ENCODE data around the gene PLAA. TPM values are rescaled to one million over a fixed set of nuclear protein-coding genes. Genes with fewer than 3 reads are reported as not detected.
A peak's percentile ranks its signal among the peaks of the same experiment; 100 is the strongest.

Gene PLAA
- total RNA-seq, 1 donor: 35.2 TPM

DNA sequence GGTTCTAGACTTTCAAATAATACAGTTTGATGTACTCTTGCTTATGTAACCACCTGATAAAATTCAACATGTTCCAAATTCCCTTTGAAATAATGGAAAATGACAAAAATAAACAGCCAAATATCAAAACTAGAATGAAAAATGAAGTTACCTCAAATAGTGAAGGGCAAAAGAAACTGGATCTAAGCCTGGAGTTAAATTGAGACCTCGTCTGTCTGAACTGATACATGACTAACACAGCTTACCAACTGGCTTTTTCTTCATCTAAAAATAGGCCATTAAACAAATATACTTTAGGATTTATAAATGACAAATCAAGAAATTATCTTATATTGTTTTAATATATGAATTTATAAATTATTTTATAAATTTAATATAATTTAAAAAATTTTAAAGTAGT lies 42.4 kb downstream of the PLAA start:
- H3K4me3 ChIP-seq (ENCODE audit: low read depth, low read length): no peak overlapping the region
- TF ChIP-seq, protein P1, sequence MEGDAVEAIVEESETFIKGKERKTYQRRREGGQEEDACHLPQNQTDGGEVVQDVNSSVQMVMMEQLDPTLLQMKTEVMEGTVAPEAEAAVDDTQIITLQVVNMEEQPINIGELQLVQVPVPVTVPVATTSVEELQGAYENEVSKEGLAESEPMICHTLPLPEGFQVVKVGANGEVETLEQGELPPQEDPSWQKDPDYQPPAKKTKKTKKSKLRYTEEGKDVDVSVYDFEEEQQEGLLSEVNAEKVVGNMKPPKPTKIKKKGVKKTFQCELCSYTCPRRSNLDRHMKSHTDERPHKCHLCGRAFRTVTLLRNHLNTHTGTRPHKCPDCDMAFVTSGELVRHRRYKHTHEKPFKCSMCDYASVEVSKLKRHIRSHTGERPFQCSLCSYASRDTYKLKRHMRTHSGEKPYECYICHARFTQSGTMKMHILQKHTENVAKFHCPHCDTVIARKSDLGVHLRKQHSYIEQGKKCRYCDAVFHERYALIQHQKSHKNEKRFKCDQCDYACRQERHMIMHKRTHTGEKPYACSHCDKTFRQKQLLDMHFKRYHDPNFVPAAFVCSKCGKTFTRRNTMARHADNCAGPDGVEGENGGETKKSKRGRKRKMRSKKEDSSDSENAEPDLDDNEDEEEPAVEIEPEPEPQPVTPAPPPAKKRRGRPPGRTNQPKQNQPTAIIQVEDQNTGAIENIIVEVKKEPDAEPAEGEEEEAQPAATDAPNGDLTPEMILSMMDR (IDR thresholded peaks at IDR 0.05; ENCODE audit: insufficient read depth, low read length): no peak

DNA sequence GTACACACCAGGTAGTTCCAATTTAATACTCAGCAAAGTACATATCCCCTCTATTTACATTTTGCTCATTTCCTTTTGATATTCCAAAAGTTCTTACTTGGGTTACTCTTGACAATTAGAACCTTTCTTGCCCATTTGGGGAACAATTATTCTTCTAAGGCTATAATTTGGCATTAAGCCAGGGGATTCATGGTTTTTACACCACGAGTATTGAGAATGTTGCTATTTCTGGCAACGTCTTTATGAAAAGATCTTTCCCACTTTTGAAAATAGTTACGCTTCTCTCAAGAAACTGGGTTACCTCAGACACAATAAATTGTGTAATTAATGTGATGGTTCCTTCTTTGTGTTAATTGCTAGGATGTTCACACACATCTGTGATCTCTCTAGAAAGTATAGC lies 43.0 kb downstream of the PLAA start:
- no peak for DNase-seq (ENCODE audit: low read depth)
- H3K4me3 ChIP-seq (ENCODE audit: low read depth, low read length): no peak overlapping the region
- TF ChIP-seq, protein P1 (IDR thresholded peaks at IDR 0.05; ENCODE audit: insufficient read depth, low read length): no peak

More for the DNA sequence above, 42.4 kb downstream of the PLAA start:
- DNase-seq (ENCODE audit: low read depth): no peak

DNA sequence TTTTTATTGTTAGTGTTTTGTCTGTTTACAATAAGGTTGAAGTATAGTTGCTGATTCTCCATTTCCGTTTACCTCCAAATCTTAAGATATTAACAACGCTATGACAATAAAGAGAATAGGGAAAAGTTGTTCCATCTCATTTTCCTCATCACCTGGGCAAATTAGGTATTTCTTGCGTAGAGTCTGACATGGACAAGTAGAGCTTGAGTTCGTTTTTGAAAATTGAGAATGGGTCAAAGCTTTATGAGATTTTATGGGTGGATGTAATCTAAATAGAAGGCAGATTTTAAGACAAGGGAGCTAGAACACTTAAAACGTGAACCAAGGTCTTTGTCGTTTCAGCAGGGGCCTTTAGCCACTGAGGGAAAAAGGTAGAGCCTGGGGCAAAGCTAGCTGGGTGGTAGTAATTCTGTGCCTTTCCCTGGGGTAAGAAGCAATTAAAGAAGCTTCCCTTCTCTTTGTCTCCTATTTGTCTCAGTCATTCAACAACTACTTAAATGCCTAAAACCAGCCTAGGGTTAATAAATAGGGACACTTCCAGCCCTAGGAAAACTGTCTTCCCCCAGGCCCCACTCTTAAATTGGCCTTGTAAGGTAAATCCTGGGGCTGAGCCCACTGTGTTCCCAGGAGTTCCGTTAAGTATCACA lies 53.9 kb downstream of the PLAA start:
- DNase-seq (ENCODE audit: low read depth): no peak
- H3K4me3 ChIP-seq (ENCODE audit: low read depth, low read length): peak overlapping the region; percentile 97
- TF ChIP-seq, protein P1 (IDR thresholded peaks at IDR 0.05; ENCODE audit: insufficient read depth, low read length): no peak

DNA sequence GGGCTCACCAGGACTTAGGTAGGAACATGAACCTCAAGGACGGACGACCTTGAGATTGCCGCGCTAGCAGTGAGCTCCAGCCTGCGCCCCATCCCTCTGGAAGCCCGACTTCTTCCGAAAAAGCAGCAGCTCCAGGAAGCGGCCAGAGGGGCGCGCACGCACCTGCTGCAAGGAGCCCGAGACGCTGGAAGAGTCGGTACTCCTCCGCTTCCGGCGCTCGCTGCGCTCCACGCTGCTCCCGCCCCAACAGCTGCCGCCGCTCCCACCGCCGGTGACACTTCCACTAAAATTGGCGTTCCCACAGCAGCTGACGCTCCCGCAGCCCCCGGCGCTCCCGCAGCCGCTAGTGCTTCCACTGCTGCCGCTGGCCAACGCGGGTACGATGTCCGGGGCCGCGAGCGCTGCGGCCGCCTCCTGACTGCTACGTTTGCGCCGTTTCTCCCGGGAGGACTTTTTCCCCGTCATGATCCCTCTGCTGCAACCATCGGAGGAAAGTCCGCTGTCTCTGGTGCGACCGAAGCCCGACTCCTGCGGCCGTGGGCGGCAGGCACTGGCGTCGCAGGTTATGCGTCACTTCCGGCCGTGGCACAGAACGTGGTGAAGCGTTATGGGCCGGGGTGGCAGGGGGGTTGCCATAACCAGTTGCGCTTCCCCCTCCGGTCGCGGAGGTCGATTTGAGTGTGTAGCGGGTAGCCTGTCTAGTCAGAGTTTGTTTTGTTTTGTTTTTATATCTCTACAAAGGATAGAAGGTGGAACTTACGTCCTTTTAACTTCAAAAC lies 54.6 kb downstream of the PLAA start, which contains the start of gene CAAP1:
CAAP1 (minus strand) TSS at position 552 of the 779 bp plus-strand sequence; CDS start at position 465, 87 bp downstream.
- peak within 1 kb of the TSS; percentile 97 for H3K4me3 ChIP-seq (ENCODE audit: low read depth, low read length)
- TF ChIP-seq, protein P1 (IDR thresholded peaks at IDR 0.05; ENCODE audit: insufficient read depth, low read length): peak; percentile 52
- DNase-seq (ENCODE audit: low read depth): peak; percentile 88

GRCh38 chr9:26891726-26892125 lies 55.3 kb downstream of the PLAA start:
- H3K4me3 ChIP-seq (ENCODE audit: low read depth, low read length): peak overlapping the region; percentile 97
- TF ChIP-seq, protein P1 (IDR thresholded peaks at IDR 0.05; ENCODE audit: insufficient read depth, low read length): no peak
- peak; percentile 4 for DNase-seq (ENCODE audit: low read depth)

DNA sequence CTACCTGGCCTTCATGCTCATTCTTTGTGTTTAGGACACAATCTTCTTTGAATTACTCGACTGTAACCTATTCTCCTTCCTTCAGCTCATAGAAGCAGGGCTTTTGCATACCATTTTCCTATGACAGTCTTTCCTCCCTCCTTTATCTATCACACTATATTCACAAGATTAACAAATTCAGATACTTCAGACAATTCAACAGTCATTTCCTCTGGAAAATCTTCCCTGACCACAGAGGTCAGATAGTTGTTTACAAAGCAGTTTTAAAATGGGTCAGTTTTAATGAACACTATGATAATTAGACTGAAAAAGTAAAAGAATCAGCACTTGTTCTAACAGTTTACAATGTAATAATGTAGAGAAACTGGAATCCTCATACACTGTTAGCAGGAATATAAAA lies 58.8 kb downstream of the PLAA start:
- TF ChIP-seq, protein P1 (IDR thresholded peaks at IDR 0.05; ENCODE audit: insufficient read depth, low read length): no peak
- no peak overlapping the region for H3K4me3 ChIP-seq (ENCODE audit: low read depth, low read length)
- DNase-seq (ENCODE audit: low read depth): no peak
